IPS DF 4.7 (cell line): ENCODE results near the gene DEF6.
"Not testable (repeated sequence)": the region's sequence is repeated elsewhere in the genome, so short reads cannot be mapped to it uniquely, and the experiment has no call there.

Experiments
- DNase-seq: peaks from one replicate; pipeline ENCODE4 v3.0.0-alpha.2; 2013; ENCODE audit warnings: low spot score; ENCODE audit errors: extremely low read depth

DEF6 gene

GRCh38 chr6:35309611-35310264, 12.1 kb downstream of the DEF6 start:
- DNase-seq: no peak

GRCh38 chr6:35310265-35310831, 12.7 kb downstream of the DEF6 start:
- DNase-seq: no peak

DNA sequence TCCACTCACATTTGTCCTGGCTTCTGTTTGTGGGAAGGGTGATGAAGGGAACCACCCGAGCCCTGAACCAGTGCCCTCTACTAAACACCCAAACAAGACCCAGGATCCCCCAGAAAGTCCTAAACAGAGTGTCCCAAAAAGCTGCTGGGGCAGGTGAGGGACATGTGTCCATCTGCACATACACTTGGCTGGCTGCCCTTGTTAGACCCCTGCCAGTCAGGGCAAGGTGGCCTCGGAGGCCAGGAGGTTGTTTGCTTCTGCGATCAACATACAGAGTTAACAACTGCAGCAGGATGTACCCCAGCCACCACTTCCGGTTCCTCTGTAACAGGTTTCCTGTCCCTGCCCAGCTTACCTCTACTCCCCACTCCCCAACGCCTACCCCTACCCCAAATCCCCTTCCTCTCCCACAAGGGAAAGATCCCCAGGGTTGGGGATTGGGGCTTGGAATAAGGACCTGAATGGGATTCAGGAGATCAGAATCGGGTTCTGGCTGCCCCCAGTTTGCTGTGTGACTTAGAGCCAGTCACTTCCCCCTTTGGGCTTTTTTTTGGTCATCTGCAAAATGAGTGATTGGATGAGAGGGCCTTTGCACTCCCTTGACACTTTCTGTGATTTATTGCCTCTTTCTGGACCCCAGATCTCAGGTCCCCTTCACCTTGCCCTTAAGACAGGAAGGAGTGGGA, 13.9 kb downstream of the DEF6 start:
- DNase-seq: no peak

DNA sequence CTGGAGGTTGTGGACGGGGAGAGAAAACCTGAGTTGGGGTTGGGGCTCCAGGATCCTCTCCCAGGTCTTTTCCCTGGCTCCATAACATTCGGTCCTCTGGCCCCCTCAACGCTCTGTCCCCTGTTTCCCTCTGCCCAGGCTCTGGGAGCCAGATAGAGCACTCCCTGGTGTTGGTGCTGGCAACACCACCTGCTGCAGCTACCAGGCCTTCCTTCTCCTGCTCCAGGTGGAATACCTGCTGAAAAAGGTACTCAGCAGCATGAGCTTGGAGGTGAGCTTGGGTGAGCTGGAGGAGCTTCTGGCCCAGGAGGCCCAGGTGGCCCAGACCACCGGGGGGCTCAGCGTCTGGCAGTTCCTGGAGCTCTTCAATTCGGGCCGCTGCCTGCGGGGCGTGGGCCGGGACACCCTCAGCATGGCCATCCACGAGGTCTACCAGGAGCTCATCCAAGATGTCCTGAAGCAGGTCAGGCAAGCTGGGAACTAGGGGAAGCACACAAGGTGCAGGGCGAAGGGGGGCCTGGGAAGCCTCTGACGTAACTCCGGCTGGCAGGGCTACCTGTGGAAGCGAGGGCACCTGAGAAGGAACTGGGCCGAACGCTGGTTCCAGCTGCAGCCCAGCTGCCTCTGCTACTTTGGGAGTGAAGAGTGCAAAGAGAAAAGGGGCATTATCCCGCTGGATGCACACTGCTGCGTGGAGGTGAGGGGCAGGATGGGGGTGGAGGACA, 14.6 kb downstream of the DEF6 start:
- no peak for DNase-seq

- no peak for DNase-seq
Measured at GRCh38 chr6:35312807-35313206, 15.2 kb downstream of the DEF6 start.

- no peak for DNase-seq
Measured at GRCh38 chr6:35317483-35318195, 20.0 kb downstream of the DEF6 start.

GRCh38 chr6:35318196-35319171, 20.9 kb downstream of the DEF6 start:
- DNase-seq: no peak

- DNase-seq: no peak
Measured at GRCh38 chr6:35319346-35320030, 21.9 kb downstream of the DEF6 start.

DNA sequence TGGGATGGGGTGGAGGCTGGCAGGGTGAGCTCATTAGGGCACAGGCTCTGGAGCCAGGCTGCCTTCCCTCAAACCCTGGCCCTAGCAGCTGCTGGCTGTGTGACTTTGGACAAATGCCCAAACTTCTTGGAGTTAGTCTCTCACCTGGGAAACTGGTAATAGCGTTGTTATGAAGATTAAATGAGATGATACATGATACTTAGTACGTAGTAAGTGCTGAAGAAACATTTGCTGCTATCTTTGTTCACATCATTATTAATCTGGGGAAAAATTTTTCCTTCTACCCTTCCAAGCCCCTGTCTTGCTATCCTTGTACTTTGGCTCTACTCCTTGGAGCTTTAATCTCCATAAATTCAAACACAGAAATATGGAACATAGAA, 22.4 kb downstream of the DEF6 start:
- DNase-seq: no peak

- no peak for DNase-seq
Measured at GRCh38 chr6:35321091-35321490, 23.5 kb downstream of the DEF6 start.

GRCh38 chr6:35327349-35328027, 29.9 kb downstream of the DEF6 start:
- no peak for DNase-seq

DNA sequence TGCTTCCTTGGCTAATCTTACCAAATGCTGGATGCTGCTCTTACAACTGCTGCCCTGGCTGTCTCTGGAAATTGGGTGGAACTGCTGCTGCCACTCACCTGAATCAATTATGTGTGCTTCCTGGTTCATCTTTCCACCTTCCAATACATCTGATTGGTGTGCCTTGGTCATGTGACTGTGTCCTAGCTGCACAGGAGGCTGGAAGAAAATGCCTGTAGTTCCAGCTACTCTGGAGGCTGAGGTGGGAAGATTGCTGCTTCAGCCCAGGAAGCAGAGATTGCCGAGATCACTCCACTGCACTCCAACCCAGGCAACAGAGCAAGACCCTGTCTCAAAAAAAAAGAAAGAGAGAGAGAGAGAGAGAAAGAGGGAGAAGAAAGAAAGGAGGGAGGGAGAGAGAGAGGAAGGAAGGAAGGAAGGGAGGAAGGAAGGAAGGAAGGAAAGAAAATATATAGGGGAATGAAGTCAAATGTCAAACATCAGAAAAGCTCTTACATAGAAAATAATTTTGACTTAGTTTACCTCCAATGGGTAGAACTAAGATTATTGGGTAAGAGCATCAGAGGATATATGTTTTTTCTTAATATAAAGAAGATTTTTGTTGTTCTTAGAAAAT, 30.6 kb downstream of the DEF6 start:
- no peak for DNase-seq

GRCh38 chr6:35328965-35329364, 31.3 kb downstream of the DEF6 start:
- not testable (repeated sequence) for DNase-seq

DNA sequence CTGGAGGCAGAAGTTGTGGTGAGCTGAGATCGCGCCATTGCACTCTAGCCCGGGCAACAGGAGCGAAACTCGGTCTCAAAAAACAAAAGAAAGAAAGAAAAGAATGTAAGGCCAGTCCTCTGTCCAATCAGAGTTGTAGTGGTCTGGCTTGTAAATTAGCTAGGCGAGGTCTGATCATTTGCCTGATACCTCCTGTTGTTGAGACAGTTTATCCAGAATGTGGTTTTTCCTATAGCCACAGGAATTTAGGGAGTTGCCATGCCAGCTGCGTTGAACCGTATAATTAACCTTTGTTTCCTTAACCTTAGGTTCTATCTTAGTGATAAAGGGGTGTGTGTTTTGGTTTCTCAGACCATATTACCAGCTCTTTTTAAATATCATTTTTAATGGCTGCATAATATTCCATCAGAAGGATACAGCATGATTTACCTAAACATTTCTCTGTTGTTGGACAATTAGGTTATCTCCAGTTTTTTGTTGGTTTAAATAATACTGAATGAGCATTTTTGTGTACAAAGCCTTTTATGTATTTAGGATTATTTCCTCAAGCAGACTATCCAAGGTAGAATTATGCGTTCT, 33.0 kb downstream of the DEF6 start:
- no peak for DNase-seq

GRCh38 chr6:35332074-35332887, 34.7 kb downstream of the DEF6 start:
- DNase-seq: not testable (repeated sequence)

GRCh38 chr6:35341557-35341956, 43.9 kb downstream of the DEF6 start:
- DNase-seq: no peak

DNA sequence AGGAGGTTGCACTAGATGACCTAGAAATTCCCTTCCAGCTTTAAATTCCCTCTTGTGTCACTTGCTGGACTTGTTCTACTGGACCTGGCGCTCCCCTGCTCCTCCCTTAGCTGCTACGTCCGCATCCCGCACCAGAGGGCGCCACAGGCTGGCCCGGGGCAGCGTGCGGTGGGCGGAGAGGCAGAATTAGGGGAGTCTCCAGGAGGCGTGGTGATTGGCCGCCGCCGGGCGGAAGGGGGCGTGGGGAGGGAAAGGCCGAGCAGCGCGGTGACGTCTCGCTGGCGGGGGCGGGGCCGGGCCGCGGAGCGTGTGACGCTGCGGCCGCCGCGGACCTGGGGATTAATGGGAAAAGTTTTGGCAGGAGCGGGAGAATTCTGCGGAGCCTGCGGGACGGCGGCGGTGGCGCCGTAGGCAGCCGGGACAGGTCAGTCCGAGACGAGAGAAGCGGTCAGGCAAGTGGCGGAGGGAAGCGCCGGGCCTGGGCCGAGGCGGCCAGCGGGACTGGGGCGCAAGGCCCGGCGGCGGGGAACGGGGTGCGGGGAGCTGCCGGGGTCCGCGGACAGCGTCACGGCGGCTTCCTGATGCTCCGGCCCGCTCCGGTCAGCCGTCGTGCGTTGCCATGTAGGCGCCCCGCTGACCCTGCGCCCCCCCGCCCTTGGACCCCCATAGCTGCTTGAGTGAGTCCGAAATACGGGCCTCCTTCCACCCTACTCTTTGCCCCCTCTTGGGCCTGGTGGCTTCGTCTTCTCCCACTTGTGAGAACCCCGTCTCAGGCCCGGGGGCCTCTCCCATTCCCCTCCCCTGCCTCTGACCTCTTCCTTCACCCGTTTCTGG, 44.9 kb downstream of the DEF6 start, which contains the start of gene PPARD:
PPARD (plus strand) TSS at position 301 of the 834 bp plus-strand sequence. CDS start 68,530 bp downstream, outside the sequence.
- DNase-seq: no peak
